HepG2 (cell line): ENCODE results near the gene ELP5. TPM values are rescaled to one million over a fixed set of nuclear protein-coding genes. Genes with fewer than 3 reads are reported as not detected.

Experiments used
- ARID4A ChIP-seq: sonication (generic); formaldehyde crosslinking; IDR thresholded peaks from 2 replicates; pipeline ENCODE4 v1.5.0; 2020; ENCODE audit warnings: mild to moderate bottlenecking, missing genetic modification reagents, borderline replicate concordance
- BRF2 ChIP-seq: sonication (generic); formaldehyde crosslinking; IDR thresholded peaks from 2 replicates; pipeline ENCODE4 v1.8.1; 2022; ENCODE audit warnings: mild to moderate bottlenecking, missing genetic modification reagents
- HOXA5 ChIP-seq: sonication (generic); formaldehyde crosslinking; IDR thresholded peaks from 2 replicates; pipeline ENCODE4 v1.4.0; 2020; ENCODE audit warnings: missing genetic modification reagents
- MEIS2 ChIP-seq: sonication (generic); formaldehyde crosslinking; IDR thresholded peaks from 2 replicates; pipeline ENCODE4 v1.9.0; 2021; ENCODE audit warnings: mild to moderate bottlenecking, missing genetic modification reagents
- MIER3 ChIP-seq: IDR thresholded peaks from 2 replicates; pipeline ENCODE4 v1.6.1; 2016; ENCODE audit warnings: missing compliant biosample characterization, borderline replicate concordance
- MIXL1 ChIP-seq: IDR thresholded peaks from 2 replicates; pipeline ENCODE4 v1.6.1; 2016
- MLXIP ChIP-seq: sonication (generic); formaldehyde crosslinking; IDR thresholded peaks from 2 replicates; pipeline ENCODE4 v1.9.0; 2021; ENCODE audit warnings: missing genetic modification reagents, borderline replicate concordance
- NCOA5 ChIP-seq: sonication (generic); formaldehyde crosslinking; IDR thresholded peaks from 2 replicates; pipeline ENCODE4 v1.4.0; 2020; ENCODE audit warnings: missing genetic modification reagents
- NRL ChIP-seq: sonication (generic); formaldehyde crosslinking; IDR thresholded peaks from 2 replicates; pipeline ENCODE4 v1.5.0; 2020; ENCODE audit warnings: missing genetic modification reagents, mild to moderate bottlenecking, moderate library complexity, borderline replicate concordance
- RFX1 ChIP-seq: fragments of 450-650 bp; IDR thresholded peaks from 2 replicates; pipeline ENCODE4 v1.6.1; 2017
- SALL1 ChIP-seq: sonication (generic); formaldehyde crosslinking; IDR thresholded peaks from 2 replicates; pipeline ENCODE4 v1.8.0; 2022; ENCODE audit warnings: mild to moderate bottlenecking, missing genetic modification reagents
- SALL2 ChIP-seq: sonication (generic); formaldehyde crosslinking; IDR thresholded peaks from 2 replicates; pipeline ENCODE4 v1.8.1; 2023; ENCODE audit warnings: mild to moderate bottlenecking, missing genetic modification reagents, inconsistent platforms
- TARDBP ChIP-seq: sonication (generic); formaldehyde crosslinking; IDR thresholded peaks from 2 replicates; pipeline ENCODE4 v1.8.0; 2022; ENCODE audit warnings: mild to moderate bottlenecking, missing genetic modification reagents
- YEATS2 ChIP-seq: sonication (generic); formaldehyde crosslinking; IDR thresholded peaks from 2 replicates; pipeline ENCODE4 v1.4.0; 2020; ENCODE audit warnings: missing genetic modification reagents, borderline replicate concordance
- ZNF180 ChIP-seq: sonication (generic); formaldehyde crosslinking; IDR thresholded peaks from 2 replicates; pipeline ENCODE4 v1.4.0; 2020; ENCODE audit warnings: low read depth, missing genetic modification reagents, borderline replicate concordance
- ZNF484 ChIP-seq: sonication (generic); formaldehyde crosslinking; IDR thresholded peaks from 2 replicates; pipeline ENCODE4 v1.5.1; 2020; ENCODE audit warnings: mild to moderate bottlenecking, low read depth, missing genetic modification reagents, borderline replicate concordance
- ZNF598 ChIP-seq: sonication (generic); formaldehyde crosslinking; IDR thresholded peaks from 2 replicates; pipeline ENCODE4 v1.5.1; 2020; ENCODE audit warnings: mild to moderate bottlenecking, missing genetic modification reagents, borderline replicate concordance
- polyA plus RNA-seq, 8 experiments: library from polyadenylated mRNA; depleted of rRNA in 3 of 8; stranded (reverse) in 7 of 8; unstranded in 1 of 8; fragments of >200 nt; fragmentation: Illumina TruSeq in 4 of 8; extraction: Trizol in 4 of 8; gene quantifications; 2 replicates each; pipeline versions ENCODE4 v1.2.1 to v1.2.3, GENCODE V29; 2011 to 2016; ENCODE audit warnings: low read depth in 4 of 8, missing spikeins in 1 of 8, mixed read lengths in 1 of 8; ENCODE audit not compliant: insufficient read depth in 1 of 8
- total RNA-seq, 5 experiments: library from RNA; depleted of rRNA; stranded (reverse); fragments of >200 nt; fragmentation: Illumina TruSeq; extraction: Trizol; gene quantifications; 2 replicates each; pipeline ENCODE4 v1.2.3, GENCODE V29; 2016; ENCODE audit warnings: low read depth in 1 of 5
- TF ChIP-seq, protein P1 (sequence below): sonication (generic); formaldehyde crosslinking; IDR thresholded peaks from 2 replicates; pipeline ENCODE4 v1.5.0; 2020; ENCODE audit warnings: missing genetic modification reagents

The ELP5 gene
- total and polyA plus RNA-seq, 2 of the 13 experiments (the other 11 are each of a cell fraction or from before 2014, with no cell fraction given) = 67.6 to 69.8 TPM

GRCh38 chr17:7214300-7215135, 37.5 kb upstream of the ELP5 start (continued):
- TF ChIP-seq BRF2 = no peak
- 0 out of 2 replicates have a peak, but pooled peaks have one; percentile 9 for TF ChIP-seq YEATS2 (CRISPR knock-in tag)
- TF ChIP-seq ARID4A (CRISPR knock-in tag) = no peak; the same call in 1 of the 2 replicates
- TF ChIP-seq MIER3 (CRISPR knock-in tag) = no peak
- no peak; the same call in 1 of the 2 replicates for TF ChIP-seq NRL (CRISPR knock-in tag)
- peak; percentile 48; the same call in 1 of the 2 replicates for TF ChIP-seq HOXA5
- no peak for TF ChIP-seq MLXIP (CRISPR knock-in tag)
- no peak for TF ChIP-seq SALL2 (CRISPR knock-in tag)
- TF ChIP-seq NCOA5 (CRISPR knock-in tag) = no peak
- no peak for TF ChIP-seq ZNF598 (CRISPR knock-in tag)
- peak; percentile 72 for TF ChIP-seq RFX1
- TF ChIP-seq ZNF484 (CRISPR knock-in tag) = no peak
- no peak; the same call in 1 of the 2 replicates for TF ChIP-seq ZNF180
- TF ChIP-seq MEIS2 (CRISPR knock-in tag) = no peak
- no peak for TF ChIP-seq MIXL1 (CRISPR knock-in tag)
- no peak; the same call in 1 of the 2 replicates for TF ChIP-seq SALL1 (CRISPR knock-in tag)
- TF ChIP-seq, protein P1, sequence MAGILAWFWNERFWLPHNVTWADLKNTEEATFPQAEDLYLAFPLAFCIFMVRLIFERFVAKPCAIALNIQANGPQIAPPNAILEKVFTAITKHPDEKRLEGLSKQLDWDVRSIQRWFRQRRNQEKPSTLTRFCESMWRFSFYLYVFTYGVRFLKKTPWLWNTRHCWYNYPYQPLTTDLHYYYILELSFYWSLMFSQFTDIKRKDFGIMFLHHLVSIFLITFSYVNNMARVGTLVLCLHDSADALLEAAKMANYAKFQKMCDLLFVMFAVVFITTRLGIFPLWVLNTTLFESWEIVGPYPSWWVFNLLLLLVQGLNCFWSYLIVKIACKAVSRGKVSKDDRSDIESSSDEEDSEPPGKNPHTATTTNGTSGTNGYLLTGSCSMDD = no peak
- TF ChIP-seq TARDBP (CRISPR knock-in tag) = 0 out of 2 replicates have a peak, but pooled peaks have one; percentile 39
